Body of pancreas (tissue), 4 donors: ENCODE data around the gene ZNF763. TPM values are rescaled to one million over a fixed set of nuclear protein-coding genes. Genes with fewer than 3 reads are reported as not detected.

Experiments
- ATAC-seq: fragments of 150-250 bp; one replicate; pipeline ENCODE4 v1.9.1; 2016
- DNase-seq, 4 donors: peaks; one replicate each; pipeline ENCODE4 v3.0.0-alpha.2; 2019
- H3K27ac ChIP-seq, 4 donors: fragments of 200-600 bp; sonication (generic); 1 replicate in 3 of 4; 2 replicates in 1 of 4; pipeline versions ENCODE4 v1.5.1 to v1.6.1; 2016 to 2019; ENCODE audit warnings: mild to moderate bottlenecking in 1 of 4, mixed read lengths in 1 of 4, moderate library complexity in 1 of 4
- H3K27me3 ChIP-seq, 2 donors: fragments of 200-600 bp; sonication (generic); one replicate each; pipeline ENCODE4 v1.6.0; 2016; ENCODE audit warnings: mild to moderate bottlenecking in 1 of 2
- H3K36me3 ChIP-seq, 2 donors: fragments of 200-600 bp; sonication (generic); replicated peaks in 1 of 2; 2 replicates each; pipeline ENCODE4 v1.5.1; 2016; ENCODE audit warnings: low read depth in 2 of 2; ENCODE audit not compliant: insufficient read depth in 1 of 2
- H3K4me1 ChIP-seq: fragments of 200-600 bp; sonication (generic); one replicate; pipeline ENCODE4 v1.6.0; 2016
- H3K4me3 ChIP-seq, 2 donors: fragments of 200-600 bp; sonication (generic); 1 replicate in 1 of 2; 2 replicates in 1 of 2; pipeline ENCODE4 v1.5.1; 2016 to 2019
- H3K9me3 ChIP-seq, 3 donors: fragments of 200-600 bp; sonication (generic); 1 replicate in 2 of 3; 2 replicates in 1 of 3; pipeline ENCODE4 v1.5.1; 2016
- CTCF ChIP-seq, 7 experiments: fragments of 450-650 bp in 4 of 7; fragments of 200-600 bp in 3 of 7; sonication (generic) in 3 of 7; IDR thresholded peaks; one replicate each; pipeline ENCODE4 v1.5.1; 2016 to 2019; ENCODE audit warnings: antibody characterized with exemption in 7 of 7
- POLR2A ChIP-seq, 3 donors: fragments of 450-650 bp; IDR thresholded peaks; one replicate each; pipeline ENCODE4 v1.6.1; 2016; ENCODE audit warnings: antibody characterized with exemption in 3 of 3, mild to moderate bottlenecking in 2 of 3
- WGBS, 2 donors: methylation state at CpG; one replicate each; pipeline ENCODE4 v1.1.5; 2017; 5-methylcytosine and 5-hydroxymethylcytosine counted together
- intact Hi-C: fragments of 100-400 bp; cut with DNase I; formaldehyde crosslinking; loops from one replicate; pipeline ENCODE4 v1.15.1; 2023
- total RNA-seq, 2 donors: library from RNA; depleted of rRNA; stranded (reverse); fragments of >200 nt; gene quantifications; one replicate each; pipeline ENCODE4 v1.1.0, GENCODE V29; 2016

Gene ZNF763
- total RNA-seq, 2 donors from 2014 or later = 0.66 to 2.9 TPM

- intact Hi-C loops = no loop called here
- H3K36me3 ChIP-seq = peaks cover 4 to 8% of the 10 kb centered on the region in 2 donors
- 83 to 84% methylated on average over 5 of the region's 5 CpGs for WGBS, 2 donors
- ATAC-seq = no peak
- no peaks in the 10 kb centered on the region for H3K4me1 ChIP-seq
- no peak overlapping the region for H3K4me3 ChIP-seq
- no peaks in the 10 kb centered on the region for H3K27me3 ChIP-seq
- H3K9me3 ChIP-seq = peaks cover 0 to 8% (median 0%) of the 10 kb centered on the region in 3 donors
- no peak overlapping the region for H3K27ac ChIP-seq
- no peak for DNase-seq
- TF ChIP-seq POLR2A (IDR thresholded peaks at IDR 0.05) (no peak), CTCF (IDR thresholded peaks at IDR 0.05) (no peak)
Observed at GRCh38 chr19:11973019-11973810, 8.4 kb downstream of the ZNF763 start.

- Histone ChIP-seq H3K27me3 (no peaks in the 10 kb centered on the region), H3K9me3 (peaks cover 0 to 40% (median 6%) of the 10 kb centered on the region in 3 donors), H3K4me3 (no peak overlapping the region), H3K27ac (no peak overlapping the region), H3K36me3 (peaks cover 11 to 12% of the 10 kb centered on the region in 2 donors), H3K4me1 (no peaks in the 10 kb centered on the region)
- intact Hi-C loops = no loop called here
- no peak for DNase-seq
- TF ChIP-seq POLR2A (IDR thresholded peaks at IDR 0.05) = no peak
- no peak for TF ChIP-seq CTCF (IDR thresholded peaks at IDR 0.05)
- no peak for ATAC-seq
- WGBS, 2 donors = 95% methylated on average over 9 of the region's 9 CpGs
Observed at GRCh38 chr19:11978492-11979100, 13.8 kb downstream of the ZNF763 start.

GRCh38 chr19:11979527-11979926, 14.7 kb downstream of the ZNF763 start:
- no peak for DNase-seq
- intact Hi-C loops = no loop called here
- no peak for TF ChIP-seq POLR2A (IDR thresholded peaks at IDR 0.05)
- Histone ChIP-seq H3K4me1 (no peaks in the 10 kb centered on the region), H3K9me3 (peaks cover 0 to 40% (median 6%) of the 10 kb centered on the region in 3 donors), H3K36me3 (peaks cover 11 to 12% of the 10 kb centered on the region in 2 donors), H3K4me3 (no peak overlapping the region), H3K27me3 (no peaks in the 10 kb centered on the region), H3K27ac (no peak overlapping the region)
- WGBS, 2 donors = 81 to 85% methylated on average over 4 of the region's 4 CpGs
- no peak for ATAC-seq

- Histone ChIP-seq H3K4me3 (no peak overlapping the region), H3K36me3 (peaks cover 10 to 12% of the 10 kb centered on the region in 2 donors), H3K4me1 (no peaks in the 10 kb centered on the region), H3K27me3 (no peaks in the 10 kb centered on the region), H3K27ac (no peak overlapping the region), H3K9me3 (peaks cover 0 to 39% (median 6%) of the 10 kb centered on the region in 3 donors)
- DNase-seq (no peak), ATAC-seq (no peak)
- WGBS, 2 donors = 88 to 96% methylated on average over 4 of the region's 4 CpGs
- TF ChIP-seq CTCF (IDR thresholded peaks at IDR 0.05) (no peak), POLR2A (IDR thresholded peaks at IDR 0.05) (no peak)
- intact Hi-C loops = loop anchor here (10.0 kb wide), 1 partner anchor 98 kb away; the partner anchor contains the start of gene ZNF69
Observed at GRCh38 chr19:11982526-11982925, 17.7 kb downstream of the ZNF763 start.

GRCh38 chr19:11984986-11985385, 20.1 kb downstream of the ZNF763 start:
- Histone ChIP-seq H3K9me3 (peaks cover 0 to 14% (median 0%) of the 10 kb centered on the region in 3 donors), H3K36me3 (no peaks in the 10 kb centered on the region), H3K27me3 (no peaks in the 10 kb centered on the region), H3K27ac (no peak overlapping the region), H3K4me3 (no peak overlapping the region), H3K4me1 (peaks cover 4% of the 10 kb centered on the region)
- WGBS, 2 donors = 31 to 32% methylated on average over 4 to 5 of the region's 5 CpGs
- no peak for ATAC-seq
- DNase-seq = no peak
- intact Hi-C loops = loop anchor here (10.0 kb wide), 1 partner anchor 100 kb away; the partner anchor contains the start of gene ZNF69
- TF ChIP-seq POLR2A (IDR thresholded peaks at IDR 0.05) (no peak), CTCF (IDR thresholded peaks at IDR 0.05) (no peak)
